Measurements from ENCODE around the gene DOC2A.
"Not testable (repeated sequence)": the region's sequence is repeated elsewhere in the genome, so short reads cannot be mapped to it uniquely, and the experiment has no call there.

DOC2A gene

GRCh38 chr16:30010844-30011713 lies at the start of gene DOC2A:
Gene DOC2A (minus strand): TSS chr16:30011027. CDS start chr16:30010222, 805 bp downstream.
- DNase-seq = peak in 1 of 2 donors; percentile 34

GRCh38 chr16:30060346-30060745 lies 49.5 kb upstream of the DOC2A start:
- no peak for DNase-seq

- peak; percentile 44 to 53 for DNase-seq
Measured at GRCh38 chr16:30054959-30055553, 44.2 kb upstream of the DOC2A start.

- DNase-seq = no peak
Measured at GRCh38 chr16:30054451-30054850, 43.6 kb upstream of the DOC2A start.

GRCh38 chr16:30053376-30054015 lies 42.7 kb upstream of the DOC2A start:
- DNase-seq = no peak

GRCh38 chr16:30052671-30053372 lies 42.0 kb upstream of the DOC2A start:
- peak; percentile 88 to 89 for DNase-seq

GRCh38 chr16:30051518-30051917 lies 40.7 kb upstream of the DOC2A start:
- DNase-seq = no peak

GRCh38 chr16:30049871-30050270 lies 39.0 kb upstream of the DOC2A start:
- DNase-seq = no peak

GRCh38 chr16:30046588-30046987 lies 35.8 kb upstream of the DOC2A start:
- DNase-seq = no peak

GRCh38 chr16:30046178-30046577 lies 35.4 kb upstream of the DOC2A start:
- no peak for DNase-seq

- peak in 1 of 2 donors; percentile 50 for DNase-seq
Measured at GRCh38 chr16:30041841-30042240, 31.0 kb upstream of the DOC2A start.

- not testable (repeated sequence) for DNase-seq
Measured at GRCh38 chr16:30040690-30041089, 29.9 kb upstream of the DOC2A start.

- no peak for DNase-seq
Measured at GRCh38 chr16:30040221-30040620, 29.4 kb upstream of the DOC2A start.

- no peak for DNase-seq
Measured at GRCh38 chr16:30033270-30033669, 22.4 kb upstream of the DOC2A start.

GRCh38 chr16:30032083-30032819 lies 21.4 kb upstream of the DOC2A start:
- peak; percentile 59 to 73 for DNase-seq

- no peak for DNase-seq
Measured at GRCh38 chr16:30031477-30031918, 20.7 kb upstream of the DOC2A start.

- no peak for DNase-seq
Measured at GRCh38 chr16:30030841-30031413, 20.1 kb upstream of the DOC2A start, which contains the start of gene TLCD3B. Gene TLCD3B (minus strand): TSS chr16:30031271. CDS start chr16:30030527, 744 bp downstream.

- no peak for DNase-seq
Measured at GRCh38 chr16:30030011-30030685, 19.3 kb upstream of the DOC2A start.

GRCh38 chr16:30028438-30029076 lies 17.7 kb upstream of the DOC2A start:
- no peak for DNase-seq

- DNase-seq = no peak
Measured at GRCh38 chr16:30027588-30028437, 17.0 kb upstream of the DOC2A start.
